ENCODE data around the gene RPRD1A. TPM values are rescaled to one million over a fixed set of nuclear protein-coding genes. Genes with fewer than 3 reads are reported as not detected.
"Not testable (repeated sequence)": the region's sequence is repeated elsewhere in the genome, so short reads cannot be mapped to it uniquely, and the experiment has no call there.

Gene RPRD1A
- total RNA-seq = 10 to 100 TPM; 30.0 to 32.5 TPM

GRCh38 chr18:36067055-36067957, at the start of gene RPRD1A:
Gene RPRD1A, minus strand, starts transcription at chr18:36067559. Its CDS starts 155 bp downstream, at chr18:36067404.
- H3K27ac Mint-ChIP-seq = peak within 1 kb of the TSS; percentile 85
- H3K9me3 Mint-ChIP-seq = peaks cover 3% of the 10 kb centered on the region
- H3K36me3 Mint-ChIP-seq = peaks cover 18% of the 10 kb centered on the region
- peaks cover 25% of the 10 kb centered on the region for H3K4me1 Mint-ChIP-seq
- peak; percentile 97 for DNase-seq
- H3K27me3 Mint-ChIP-seq = no peaks in the 10 kb centered on the region
- H3K4me3 Mint-ChIP-seq = peak within 1 kb of the TSS; percentile 96

GRCh38 chr18:36116771-36117170, 49.4 kb upstream of the RPRD1A start:
- not testable (repeated sequence) for H3K27me3 Mint-ChIP-seq, H3K4me1 Mint-ChIP-seq, H3K4me3 Mint-ChIP-seq, DNase-seq, H3K27ac Mint-ChIP-seq, H3K9me3 Mint-ChIP-seq
- peaks cover 15% of the 10 kb centered on the region for H3K36me3 Mint-ChIP-seq

DNA sequence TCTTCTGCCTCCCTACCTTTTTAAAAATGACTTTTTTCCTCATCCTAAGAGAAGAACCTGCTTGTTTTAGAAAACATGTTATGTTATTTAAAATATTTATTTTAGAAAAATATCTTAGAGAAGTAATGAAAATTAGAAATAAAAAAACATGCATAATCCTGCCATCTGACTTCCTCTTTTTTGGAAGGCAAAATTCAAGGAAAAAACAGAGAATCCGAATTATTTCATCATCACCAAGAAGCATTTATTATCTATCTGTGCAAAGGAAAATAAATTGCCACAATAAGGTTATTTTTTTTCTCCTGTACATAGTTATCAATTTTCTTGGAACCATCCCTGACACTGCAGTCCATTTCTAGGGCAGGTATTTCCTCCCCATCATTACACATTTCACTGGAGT, 47.4 kb upstream of the RPRD1A start:
- Mint-ChIP-seq H3K4me3 (no peak overlapping the region), H3K27me3 (no peaks in the 10 kb centered on the region), H3K4me1 (no peaks in the 10 kb centered on the region), H3K9me3 (no peaks in the 10 kb centered on the region), H3K36me3 (peaks cover 20% of the 10 kb centered on the region), H3K27ac (no peak overlapping the region)
- no peak for DNase-seq

GRCh38 chr18:36114251-36114650, 46.9 kb upstream of the RPRD1A start:
- H3K9me3 Mint-ChIP-seq = no peaks in the 10 kb centered on the region
- no peak overlapping the region for H3K27ac Mint-ChIP-seq
- no peaks in the 10 kb centered on the region for H3K27me3 Mint-ChIP-seq
- no peak for DNase-seq
- H3K4me3 Mint-ChIP-seq = no peak overlapping the region
- H3K36me3 Mint-ChIP-seq = peaks cover 20% of the 10 kb centered on the region
- no peaks in the 10 kb centered on the region for H3K4me1 Mint-ChIP-seq

- Mint-ChIP-seq H3K36me3 (peaks cover 18% of the 10 kb centered on the region), H3K27me3 (no peaks in the 10 kb centered on the region)
Measured at GRCh38 chr18:36112302-36112701, 44.9 kb upstream of the RPRD1A start.

GRCh38 chr18:36109737-36110136, 42.4 kb upstream of the RPRD1A start:
- DNase-seq = no peak
- H3K27me3 Mint-ChIP-seq = no peaks in the 10 kb centered on the region
- no peak overlapping the region for H3K4me3 Mint-ChIP-seq
- H3K4me1 Mint-ChIP-seq = no peaks in the 10 kb centered on the region
- H3K9me3 Mint-ChIP-seq = no peaks in the 10 kb centered on the region
- peaks cover 16% of the 10 kb centered on the region for H3K36me3 Mint-ChIP-seq
- no peak overlapping the region for H3K27ac Mint-ChIP-seq

More at GRCh38 chr18:36112302-36112701, 44.9 kb upstream of the RPRD1A start:
- Mint-ChIP-seq H3K4me1 (no peaks in the 10 kb centered on the region), H3K27ac (no peak overlapping the region), H3K4me3 (no peak overlapping the region), H3K9me3 (no peaks in the 10 kb centered on the region)
- no peak for DNase-seq

DNA sequence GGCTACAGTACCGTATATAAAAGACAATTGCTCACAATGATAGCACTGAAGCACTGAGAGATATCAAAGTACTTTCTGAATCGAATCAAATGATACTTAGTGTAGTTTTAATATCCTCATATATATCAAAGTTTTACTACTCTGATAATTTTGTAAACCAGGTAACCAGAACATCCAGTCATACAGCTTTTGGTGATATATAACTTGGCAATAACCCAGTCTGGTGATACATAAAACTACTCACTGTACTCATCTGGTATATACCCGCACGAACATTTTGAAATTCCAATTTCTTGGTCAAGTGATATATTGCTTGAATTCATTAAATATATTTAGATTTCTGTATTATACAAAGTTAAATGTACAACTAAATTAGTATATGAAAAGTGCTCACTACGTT, 41.2 kb upstream of the RPRD1A start:
- Mint-ChIP-seq H3K4me3 (no peak overlapping the region), H3K27ac (no peak overlapping the region), H3K4me1 (peaks cover 2% of the 10 kb centered on the region), H3K27me3 (no peaks in the 10 kb centered on the region), H3K9me3 (no peaks in the 10 kb centered on the region), H3K36me3 (peaks cover 10% of the 10 kb centered on the region)
- DNase-seq = no peak

DNA sequence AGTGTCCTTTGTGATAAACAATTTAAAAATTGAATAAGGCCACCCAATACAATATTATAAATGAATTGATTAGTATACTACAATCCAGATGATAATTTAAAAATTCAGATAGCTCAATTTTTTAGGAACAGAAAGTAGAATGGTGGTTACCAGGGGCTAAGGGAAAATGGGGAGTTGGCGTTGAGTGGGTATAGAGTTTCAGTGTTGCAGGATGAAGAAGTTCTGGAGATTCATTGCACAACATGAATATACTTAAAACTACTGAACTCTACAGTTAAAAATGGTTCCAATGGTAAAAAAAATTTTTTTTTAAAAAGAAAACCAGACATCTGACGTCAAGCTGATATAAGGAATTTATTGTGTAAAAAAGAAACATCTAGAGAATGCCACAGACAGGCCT, 40.8 kb upstream of the RPRD1A start:
- no peaks in the 10 kb centered on the region for H3K27me3 Mint-ChIP-seq
- peaks cover 10% of the 10 kb centered on the region for H3K36me3 Mint-ChIP-seq
- H3K27ac Mint-ChIP-seq = no peak overlapping the region
- no peak for DNase-seq
- no peak overlapping the region for H3K4me3 Mint-ChIP-seq
- H3K9me3 Mint-ChIP-seq = no peaks in the 10 kb centered on the region
- H3K4me1 Mint-ChIP-seq = peaks cover 2% of the 10 kb centered on the region

GRCh38 chr18:36107477-36107876, 40.1 kb upstream of the RPRD1A start:
- Mint-ChIP-seq H3K4me1 (peaks cover 2% of the 10 kb centered on the region), H3K27ac (no peak overlapping the region), H3K36me3 (peaks cover 9% of the 10 kb centered on the region), H3K27me3 (no peaks in the 10 kb centered on the region), H3K9me3 (no peaks in the 10 kb centered on the region), H3K4me3 (no peak overlapping the region)
- DNase-seq = no peak

DNA sequence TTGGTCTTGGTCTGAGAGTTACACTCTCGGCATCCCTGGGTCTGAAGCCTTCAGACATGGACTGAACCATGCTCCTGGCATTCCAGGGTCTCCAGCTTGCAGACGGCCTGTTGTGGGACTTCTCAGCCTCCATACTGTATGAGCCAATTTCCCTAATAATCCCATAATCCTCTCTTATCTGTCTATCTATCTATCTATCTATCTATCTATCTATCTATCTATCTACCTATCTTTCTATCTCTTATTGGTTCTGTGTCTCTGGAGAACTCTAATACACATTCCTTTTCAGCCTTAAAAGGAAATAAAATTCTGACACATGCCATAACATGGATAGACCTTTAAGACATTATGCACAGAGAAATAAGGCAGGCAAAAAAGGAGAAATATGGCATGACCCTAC, 37.4 kb upstream of the RPRD1A start:
- no peaks in the 10 kb centered on the region for H3K9me3 Mint-ChIP-seq
- peaks cover 2% of the 10 kb centered on the region for H3K4me1 Mint-ChIP-seq
- no peak overlapping the region for H3K27ac Mint-ChIP-seq
- no peak overlapping the region for H3K4me3 Mint-ChIP-seq
- DNase-seq = no peak
- H3K27me3 Mint-ChIP-seq = peaks cover 4% of the 10 kb centered on the region
- no peaks in the 10 kb centered on the region for H3K36me3 Mint-ChIP-seq

- H3K27ac Mint-ChIP-seq = no peak overlapping the region
- no peak overlapping the region for H3K4me3 Mint-ChIP-seq
- DNase-seq = no peak
- H3K9me3 Mint-ChIP-seq = no peaks in the 10 kb centered on the region
- H3K27me3 Mint-ChIP-seq = peaks cover 4% of the 10 kb centered on the region
- H3K36me3 Mint-ChIP-seq = no peaks in the 10 kb centered on the region
- H3K4me1 Mint-ChIP-seq = peaks cover 2% of the 10 kb centered on the region
Measured at GRCh38 chr18:36101943-36102342, 34.6 kb upstream of the RPRD1A start.

GRCh38 chr18:36099311-36099710, 32.0 kb upstream of the RPRD1A start:
- H3K36me3 Mint-ChIP-seq = no peaks in the 10 kb centered on the region
- DNase-seq = no peak
- H3K9me3 Mint-ChIP-seq = no peaks in the 10 kb centered on the region
- peaks cover 2% of the 10 kb centered on the region for H3K4me1 Mint-ChIP-seq
- H3K27me3 Mint-ChIP-seq = peaks cover 4% of the 10 kb centered on the region
- H3K4me3 Mint-ChIP-seq = no peak overlapping the region
- H3K27ac Mint-ChIP-seq = no peak overlapping the region

DNA sequence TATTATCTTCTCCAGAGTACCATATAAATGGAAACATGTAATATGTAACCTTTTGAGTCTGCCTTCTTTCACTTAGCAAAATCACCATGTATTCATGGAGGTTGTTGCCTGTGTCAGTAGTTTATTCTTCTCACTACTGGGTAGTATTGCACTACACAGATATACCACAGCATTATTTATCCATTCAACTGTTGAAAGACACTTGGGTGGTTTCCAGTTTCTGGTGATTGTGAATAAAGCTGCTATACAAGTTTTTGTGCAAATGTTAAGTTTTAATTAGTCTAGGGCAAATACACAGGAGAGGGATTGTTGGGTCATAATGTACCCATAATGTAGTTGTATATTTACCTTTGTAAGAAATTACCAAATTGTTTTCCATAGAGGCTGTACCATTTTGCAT, 29.6 kb upstream of the RPRD1A start:
- no peak overlapping the region for H3K4me3 Mint-ChIP-seq
- peaks cover 3% of the 10 kb centered on the region for H3K4me1 Mint-ChIP-seq
- no peak overlapping the region for H3K27ac Mint-ChIP-seq
- DNase-seq = no peak
- no peaks in the 10 kb centered on the region for H3K9me3 Mint-ChIP-seq
- H3K36me3 Mint-ChIP-seq = no peaks in the 10 kb centered on the region
- peaks cover 1% of the 10 kb centered on the region for H3K27me3 Mint-ChIP-seq

DNA sequence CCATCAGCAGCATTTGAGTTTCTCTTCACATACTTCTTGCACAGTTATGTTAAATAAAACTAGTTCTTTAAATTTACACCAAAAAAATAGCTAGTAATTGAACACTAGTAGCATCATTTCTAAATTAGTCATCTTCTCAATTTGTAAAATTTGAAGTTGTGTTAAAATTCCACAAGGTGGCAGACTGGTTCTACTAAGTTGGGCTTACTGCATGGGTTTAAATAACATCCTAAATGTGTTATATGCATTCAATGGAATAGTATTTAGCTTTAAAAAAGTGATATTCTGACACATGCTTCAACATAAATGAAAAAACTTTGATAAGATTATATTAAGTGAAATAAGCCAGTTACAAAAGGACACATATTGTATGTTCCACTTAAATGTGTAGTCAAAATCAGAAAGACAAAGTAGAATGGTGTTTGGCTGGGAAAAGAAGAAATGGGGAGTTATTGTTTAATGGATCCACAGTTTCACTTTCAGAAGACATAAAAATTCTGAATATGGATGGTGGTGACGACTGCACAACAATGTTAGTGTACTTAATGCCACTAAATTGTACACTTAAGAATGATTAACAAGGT, 28.7 kb upstream of the RPRD1A start:
- no peak overlapping the region for H3K4me3 Mint-ChIP-seq
- no peak overlapping the region for H3K27ac Mint-ChIP-seq
- no peaks in the 10 kb centered on the region for H3K9me3 Mint-ChIP-seq
- H3K36me3 Mint-ChIP-seq = no peaks in the 10 kb centered on the region
- no peak for DNase-seq
- H3K27me3 Mint-ChIP-seq = no peaks in the 10 kb centered on the region
- peaks cover 3% of the 10 kb centered on the region for H3K4me1 Mint-ChIP-seq

DNA sequence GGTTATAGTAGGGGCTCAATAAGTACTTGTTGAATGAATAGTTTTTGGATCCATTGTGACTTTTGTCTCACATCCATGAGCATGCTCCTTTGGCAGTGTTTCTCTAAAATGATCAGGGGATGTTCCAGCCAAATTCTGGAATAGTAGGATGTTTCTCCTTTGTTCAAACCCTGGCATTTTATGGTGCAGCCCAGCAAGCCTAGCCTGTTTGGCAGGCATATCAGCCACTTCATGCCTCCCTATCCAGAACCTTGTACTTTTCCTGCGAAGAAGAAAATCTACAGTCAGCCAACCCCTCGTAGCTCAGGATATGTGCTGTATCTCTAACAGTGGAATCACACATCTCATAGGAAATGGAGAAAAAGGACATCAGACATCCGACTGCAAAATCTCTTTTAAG, 27.1 kb upstream of the RPRD1A start:
- Mint-ChIP-seq H3K4me1 (peaks cover 3% of the 10 kb centered on the region), H3K27me3 (no peaks in the 10 kb centered on the region), H3K9me3 (no peaks in the 10 kb centered on the region), H3K36me3 (no peaks in the 10 kb centered on the region), H3K4me3 (no peak overlapping the region), H3K27ac (no peak overlapping the region)
- no peak for DNase-seq

DNA sequence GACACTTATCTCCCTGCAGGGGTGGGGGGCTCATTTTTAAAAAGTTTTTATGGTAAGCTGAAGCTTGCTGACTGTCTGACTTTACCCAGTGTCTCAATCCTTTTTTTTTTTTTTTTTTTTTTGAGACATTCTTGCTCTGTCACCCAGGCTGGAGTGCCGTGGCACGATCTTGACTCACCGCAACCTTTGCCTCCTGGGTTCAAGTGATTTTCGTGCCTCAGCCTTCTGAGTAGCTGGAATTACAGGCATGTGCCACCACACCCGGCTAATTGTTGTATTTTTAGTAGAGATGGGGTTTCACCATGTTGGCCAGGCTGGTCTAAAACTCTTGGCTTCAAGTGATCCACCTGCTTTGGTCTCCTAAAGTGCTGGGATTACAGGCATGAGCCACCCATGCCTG, 24.8 kb upstream of the RPRD1A start:
- H3K27ac Mint-ChIP-seq, H3K4me3 Mint-ChIP-seq, H3K27me3 Mint-ChIP-seq, H3K36me3 Mint-ChIP-seq, DNase-seq, H3K9me3 Mint-ChIP-seq, H3K4me1 Mint-ChIP-seq: not testable (repeated sequence)
